ENCODE measurements around the gene NOL3. TPM values are rescaled to one million over a fixed set of nuclear protein-coding genes. Genes with fewer than 3 reads are reported as not detected.

NOL3 gene
- total and polyA plus RNA-seq, 9 of the 15 experiments (the other 6 are each of a cell fraction or from before 2014, with no cell fraction given) = 0.45 to 14.0 (median 5.4) TPM

DNA sequence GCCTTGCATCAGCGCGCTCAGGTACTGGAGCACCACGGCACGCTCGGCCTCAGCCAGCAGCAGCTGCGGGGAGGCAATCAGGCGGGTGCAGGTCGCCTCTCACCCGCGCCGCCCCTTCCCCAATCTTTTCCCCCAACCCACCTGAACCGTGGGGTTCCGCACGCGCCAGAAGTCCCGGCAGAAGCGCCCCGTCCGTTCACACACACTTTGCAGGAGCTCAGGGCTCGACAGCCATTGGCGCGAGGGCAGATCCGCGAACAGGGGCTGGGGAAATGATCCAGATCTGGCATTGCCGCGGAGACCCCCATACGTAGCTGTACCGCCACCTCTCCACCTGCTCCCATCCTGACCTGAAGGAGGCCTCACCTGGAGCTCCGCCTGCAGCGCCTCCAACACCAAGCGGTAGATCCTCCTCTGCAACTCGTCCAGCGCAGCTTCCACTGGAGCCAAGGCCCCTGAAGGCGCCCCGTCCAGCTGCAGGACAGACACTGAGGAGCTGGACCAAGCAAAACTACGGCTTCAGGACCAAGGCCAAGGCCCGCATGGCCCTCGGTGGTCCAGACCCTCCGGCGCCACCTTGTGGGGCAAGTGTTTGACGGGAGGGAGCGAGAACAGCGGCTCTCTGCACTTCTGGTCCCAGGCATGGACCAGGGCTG is 14.8 kb downstream of the NOL3 start (continued):
- TF ChIP-seq, protein P1, sequence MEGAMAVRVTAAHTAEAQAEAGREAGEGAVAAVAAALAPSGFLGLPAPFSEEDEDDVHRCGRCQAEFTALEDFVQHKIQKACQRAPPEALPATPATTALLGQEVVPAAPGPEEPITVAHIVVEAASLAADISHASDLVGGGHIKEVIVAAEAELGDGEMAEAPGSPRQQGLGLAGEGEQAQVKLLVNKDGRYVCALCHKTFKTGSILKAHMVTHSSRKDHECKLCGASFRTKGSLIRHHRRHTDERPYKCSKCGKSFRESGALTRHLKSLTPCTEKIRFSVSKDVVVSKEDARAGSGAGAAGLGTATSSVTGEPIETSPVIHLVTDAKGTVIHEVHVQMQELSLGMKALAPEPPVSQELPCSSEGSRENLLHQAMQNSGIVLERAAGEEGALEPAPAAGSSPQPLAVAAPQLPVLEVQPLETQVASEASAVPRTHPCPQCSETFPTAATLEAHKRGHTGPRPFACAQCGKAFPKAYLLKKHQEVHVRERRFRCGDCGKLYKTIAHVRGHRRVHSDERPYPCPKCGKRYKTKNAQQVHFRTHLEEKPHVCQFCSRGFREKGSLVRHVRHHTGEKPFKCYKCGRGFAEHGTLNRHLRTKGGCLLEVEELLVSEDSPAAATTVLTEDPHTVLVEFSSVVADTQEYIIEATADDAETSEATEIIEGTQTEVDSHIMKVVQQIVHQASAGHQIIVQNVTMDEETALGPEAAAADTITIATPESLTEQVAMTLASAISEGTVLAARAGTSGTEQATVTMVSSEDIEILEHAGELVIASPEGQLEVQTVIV (CRISPR knock-in tag; IDR thresholded peaks at IDR 0.05; ENCODE audit: borderline replicate concordance) = no peak
- TF ChIP-seq, protein P2, sequence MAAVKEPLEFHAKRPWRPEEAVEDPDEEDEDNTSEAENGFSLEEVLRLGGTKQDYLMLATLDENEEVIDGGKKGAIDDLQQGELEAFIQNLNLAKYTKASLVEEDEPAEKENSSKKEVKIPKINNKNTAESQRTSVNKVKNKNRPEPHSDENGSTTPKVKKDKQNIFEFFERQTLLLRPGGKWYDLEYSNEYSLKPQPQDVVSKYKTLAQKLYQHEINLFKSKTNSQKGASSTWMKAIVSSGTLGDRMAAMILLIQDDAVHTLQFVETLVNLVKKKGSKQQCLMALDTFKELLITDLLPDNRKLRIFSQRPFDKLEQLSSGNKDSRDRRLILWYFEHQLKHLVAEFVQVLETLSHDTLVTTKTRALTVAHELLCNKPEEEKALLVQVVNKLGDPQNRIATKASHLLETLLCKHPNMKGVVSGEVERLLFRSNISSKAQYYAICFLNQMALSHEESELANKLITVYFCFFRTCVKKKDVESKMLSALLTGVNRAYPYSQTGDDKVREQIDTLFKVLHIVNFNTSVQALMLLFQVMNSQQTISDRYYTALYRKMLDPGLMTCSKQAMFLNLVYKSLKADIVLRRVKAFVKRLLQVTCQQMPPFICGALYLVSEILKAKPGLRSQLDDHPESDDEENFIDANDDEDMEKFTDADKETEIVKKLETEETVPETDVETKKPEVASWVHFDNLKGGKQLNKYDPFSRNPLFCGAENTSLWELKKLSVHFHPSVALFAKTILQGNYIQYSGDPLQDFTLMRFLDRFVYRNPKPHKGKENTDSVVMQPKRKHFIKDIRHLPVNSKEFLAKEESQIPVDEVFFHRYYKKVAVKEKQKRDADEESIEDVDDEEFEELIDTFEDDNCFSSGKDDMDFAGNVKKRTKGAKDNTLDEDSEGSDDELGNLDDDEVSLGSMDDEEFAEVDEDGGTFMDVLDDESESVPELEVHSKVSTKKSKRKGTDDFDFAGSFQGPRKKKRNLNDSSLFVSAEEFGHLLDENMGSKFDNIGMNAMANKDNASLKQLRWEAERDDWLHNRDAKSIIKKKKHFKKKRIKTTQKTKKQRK (IDR thresholded peaks at IDR 0.05; ENCODE audit: borderline replicate concordance, low read depth, low read length) = no peak
- TF ChIP-seq ARID1B (IDR thresholded peaks at IDR 0.05) (peak; percentile 29; the same call in 1 of the 2 replicates), ZKSCAN8 (CRISPR knock-in tag; IDR thresholded peaks at IDR 0.05) (no peak), BMI1 (IDR thresholded peaks at IDR 0.05; ENCODE audit: low read length) (no peak), BHLHE40 (IDR thresholded peaks at IDR 0.05; ENCODE audit: low read length) (peak; percentile 63), XRCC5 (IDR thresholded peaks at IDR 0.05; ENCODE audit: low read depth, low read length) (peak; percentile 93), CREBBP (IDR thresholded peaks at IDR 0.05; ENCODE audit: low read depth, low read length) (no peak), ZBTB7A (IDR thresholded peaks at IDR 0.05; ENCODE audit: borderline replicate concordance, control insufficient read depth, low read depth, low read length) (peak; percentile 95), ETS2 (tag; IDR thresholded peaks at IDR 0.05; ENCODE audit: borderline replicate concordance, poor library complexity, severe bottlenecking) (no peak), ESRRB (CRISPR knock-in tag; IDR thresholded peaks at IDR 0.05; ENCODE audit: borderline replicate concordance) (no peak), KLF16 (IDR thresholded peaks at IDR 0.05) (no peak)
- TF ChIP-seq, protein P3, sequence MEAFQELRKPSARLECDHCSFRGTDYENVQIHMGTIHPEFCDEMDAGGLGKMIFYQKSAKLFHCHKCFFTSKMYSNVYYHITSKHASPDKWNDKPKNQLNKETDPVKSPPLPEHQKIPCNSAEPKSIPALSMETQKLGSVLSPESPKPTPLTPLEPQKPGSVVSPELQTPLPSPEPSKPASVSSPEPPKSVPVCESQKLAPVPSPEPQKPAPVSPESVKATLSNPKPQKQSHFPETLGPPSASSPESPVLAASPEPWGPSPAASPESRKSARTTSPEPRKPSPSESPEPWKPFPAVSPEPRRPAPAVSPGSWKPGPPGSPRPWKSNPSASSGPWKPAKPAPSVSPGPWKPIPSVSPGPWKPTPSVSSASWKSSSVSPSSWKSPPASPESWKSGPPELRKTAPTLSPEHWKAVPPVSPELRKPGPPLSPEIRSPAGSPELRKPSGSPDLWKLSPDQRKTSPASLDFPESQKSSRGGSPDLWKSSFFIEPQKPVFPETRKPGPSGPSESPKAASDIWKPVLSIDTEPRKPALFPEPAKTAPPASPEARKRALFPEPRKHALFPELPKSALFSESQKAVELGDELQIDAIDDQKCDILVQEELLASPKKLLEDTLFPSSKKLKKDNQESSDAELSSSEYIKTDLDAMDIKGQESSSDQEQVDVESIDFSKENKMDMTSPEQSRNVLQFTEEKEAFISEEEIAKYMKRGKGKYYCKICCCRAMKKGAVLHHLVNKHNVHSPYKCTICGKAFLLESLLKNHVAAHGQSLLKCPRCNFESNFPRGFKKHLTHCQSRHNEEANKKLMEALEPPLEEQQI (IDR thresholded peaks at IDR 0.05) = no peak; the same call in 1 of the 2 replicates
